Left ventricle myocardium inferior (tissue), 1 donor: ENCODE data around the gene SWT1. TPM values are rescaled to one million over a fixed set of nuclear protein-coding genes. Genes with fewer than 3 reads are reported as not detected.
"Not testable (repeated sequence)": the region's sequence is repeated elsewhere in the genome, so short reads cannot be mapped to it uniquely, and the experiment has no call there.

Experiments used
- DNase-seq: peaks from one replicate; pipeline ENCODE4 v3.0.0-alpha.2; 2020
- H3K27ac ChIP-seq: fragments of 200-600 bp; replicated peaks from 2 replicates; pipeline ENCODE4 v1.8.0; 2021
- H3K27me3 ChIP-seq: fragments of 200-600 bp; 2 replicates; pipeline ENCODE4 v1.8.0; 2021; ENCODE audit warnings: low read depth
- H3K36me3 ChIP-seq: fragments of 200-600 bp; 2 replicates; pipeline ENCODE4 v1.8.0; 2021
- H3K4me1 ChIP-seq: fragments of 200-600 bp; 2 replicates; pipeline ENCODE4 v1.8.0; 2021
- H3K4me3 ChIP-seq: fragments of 200-600 bp; 2 replicates; pipeline ENCODE4 v1.8.0; 2021; ENCODE audit warnings: mild to moderate bottlenecking, moderate library complexity
- H3K9me3 ChIP-seq: fragments of 200-600 bp; replicated peaks from 2 replicates; pipeline ENCODE4 v1.8.0; 2021
- intact Hi-C: fragments of 100-400 bp; cut with micrococcal nuclease; formaldehyde crosslinking; loops from one replicate; pipeline ENCODE4 v1.11.0; 2022
- total RNA-seq: library from RNA; stranded (reverse); fragmentation: NEBNext Ultra II Directional; extraction: Animal tissue kit (Norgen Biotek cat#: 25700); gene quantifications from one replicate; pipeline ENCODE4 v1.2.1, GENCODE V29; 2021
- TF ChIP-seq, protein P1 (sequence below): fragments of 200-600 bp; IDR thresholded peaks from 2 replicates; pipeline ENCODE4 v1.8.0; 2021; ENCODE audit warnings: antibody characterized with exemption, mild to moderate bottlenecking, borderline replicate concordance
- donor health status: DM: no; HTN: yes; CAD: no; lungs with severe emphysema.

Gene SWT1
- total RNA-seq, 1 donor from 2014 or later = 7.4 TPM

GRCh38 chr1:185319139-185319475 lies 162.1 kb downstream of the SWT1 start:
- Histone ChIP-seq H3K9me3 (peaks cover 8% of the 10 kb centered on the region), H3K27me3 (no peaks in the 10 kb centered on the region), H3K4me3 (no peak overlapping the region), H3K27ac (no peak overlapping the region), H3K36me3 (no peaks in the 10 kb centered on the region), H3K4me1 (peaks cover 41% of the 10 kb centered on the region)
- DNase-seq = no peak
- TF ChIP-seq, protein P1, sequence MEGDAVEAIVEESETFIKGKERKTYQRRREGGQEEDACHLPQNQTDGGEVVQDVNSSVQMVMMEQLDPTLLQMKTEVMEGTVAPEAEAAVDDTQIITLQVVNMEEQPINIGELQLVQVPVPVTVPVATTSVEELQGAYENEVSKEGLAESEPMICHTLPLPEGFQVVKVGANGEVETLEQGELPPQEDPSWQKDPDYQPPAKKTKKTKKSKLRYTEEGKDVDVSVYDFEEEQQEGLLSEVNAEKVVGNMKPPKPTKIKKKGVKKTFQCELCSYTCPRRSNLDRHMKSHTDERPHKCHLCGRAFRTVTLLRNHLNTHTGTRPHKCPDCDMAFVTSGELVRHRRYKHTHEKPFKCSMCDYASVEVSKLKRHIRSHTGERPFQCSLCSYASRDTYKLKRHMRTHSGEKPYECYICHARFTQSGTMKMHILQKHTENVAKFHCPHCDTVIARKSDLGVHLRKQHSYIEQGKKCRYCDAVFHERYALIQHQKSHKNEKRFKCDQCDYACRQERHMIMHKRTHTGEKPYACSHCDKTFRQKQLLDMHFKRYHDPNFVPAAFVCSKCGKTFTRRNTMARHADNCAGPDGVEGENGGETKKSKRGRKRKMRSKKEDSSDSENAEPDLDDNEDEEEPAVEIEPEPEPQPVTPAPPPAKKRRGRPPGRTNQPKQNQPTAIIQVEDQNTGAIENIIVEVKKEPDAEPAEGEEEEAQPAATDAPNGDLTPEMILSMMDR = no peak
- intact Hi-C loops = no loop called here

- H3K9me3 ChIP-seq, intact Hi-C loops, H3K27ac ChIP-seq, DNase-seq, H3K4me3 ChIP-seq, H3K36me3 ChIP-seq, H3K27me3 ChIP-seq: not testable (repeated sequence)
- H3K4me1 ChIP-seq = peaks cover 21% of the 10 kb centered on the region
Measured at GRCh38 chr1:185321104-185321503, 164.1 kb downstream of the SWT1 start.

GRCh38 chr1:185321653-185322221 lies 164.8 kb downstream of the SWT1 start:
- peaks cover 15% of the 10 kb centered on the region for H3K4me1 ChIP-seq
- H3K27ac ChIP-seq, H3K4me3 ChIP-seq, DNase-seq, H3K27me3 ChIP-seq, H3K36me3 ChIP-seq, H3K9me3 ChIP-seq, intact Hi-C loops: not testable (repeated sequence)

DNA sequence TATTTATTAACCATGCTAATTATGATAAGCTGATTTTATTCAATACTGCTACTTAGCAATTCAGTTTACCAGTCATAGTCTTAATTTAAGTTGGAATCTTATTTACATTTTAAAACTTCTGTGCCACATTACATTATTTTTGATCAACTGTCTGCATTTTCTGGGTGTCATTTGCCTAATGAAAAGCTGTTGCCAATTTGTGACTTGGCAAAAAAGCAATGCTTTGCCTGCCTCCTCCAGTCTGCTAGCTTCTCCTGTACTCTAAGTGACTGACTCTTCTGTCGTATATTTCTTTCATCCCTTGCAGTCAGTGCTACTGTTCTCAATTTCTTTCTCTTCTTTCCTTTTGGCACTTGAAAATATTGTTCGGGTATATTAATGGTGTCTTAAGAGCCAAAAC lies 165.7 kb downstream of the SWT1 start:
- intact Hi-C loops = no loop called here

DNA sequence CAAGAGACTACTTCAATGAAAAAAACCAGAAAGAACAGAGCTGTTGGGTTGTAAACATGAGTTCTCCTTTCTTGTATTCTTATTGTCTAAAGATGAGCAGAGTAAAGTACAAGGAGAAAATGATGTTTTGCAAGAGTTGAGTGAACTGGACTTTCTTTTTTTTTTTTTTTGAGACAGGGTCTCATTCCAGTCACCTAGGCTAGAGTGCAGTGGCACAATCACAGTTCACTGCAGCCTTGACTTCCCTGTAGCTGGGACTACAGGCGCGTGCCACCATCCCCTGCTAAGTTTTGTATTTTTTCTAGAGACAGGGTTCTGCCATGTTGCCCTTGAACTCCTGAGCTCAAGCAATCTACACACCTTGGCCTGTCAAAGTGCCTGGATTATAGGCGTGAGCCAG lies 167.2 kb downstream of the SWT1 start:
- no peak overlapping the region for H3K4me3 ChIP-seq
- TF ChIP-seq, protein P1 = no peak
- no peak for DNase-seq
- H3K27ac ChIP-seq = no peak overlapping the region
- no peaks in the 10 kb centered on the region for H3K4me1 ChIP-seq
- intact Hi-C loops = no loop called here
- no peaks in the 10 kb centered on the region for H3K36me3 ChIP-seq
- no peaks in the 10 kb centered on the region for H3K27me3 ChIP-seq
- H3K9me3 ChIP-seq = peaks cover 8% of the 10 kb centered on the region

More for the DNA sequence above, 165.7 kb downstream of the SWT1 start:
- H3K4me1 ChIP-seq = peaks cover 10% of the 10 kb centered on the region
- H3K36me3 ChIP-seq = no peaks in the 10 kb centered on the region
- H3K4me3 ChIP-seq = no peak overlapping the region
- no peak overlapping the region for H3K27ac ChIP-seq
- H3K9me3 ChIP-seq = peaks cover 8% of the 10 kb centered on the region
- no peak for DNase-seq
- no peaks in the 10 kb centered on the region for H3K27me3 ChIP-seq
- TF ChIP-seq, protein P1 = no peak

GRCh38 chr1:185325413-185325812 lies 168.4 kb downstream of the SWT1 start:
- Histone ChIP-seq H3K4me3 (no peak overlapping the region), H3K27ac (no peak overlapping the region), H3K36me3 (no peaks in the 10 kb centered on the region), H3K4me1 (no peaks in the 10 kb centered on the region), H3K9me3 (peaks cover 8% of the 10 kb centered on the region), H3K27me3 (no peaks in the 10 kb centered on the region)
- no peak for DNase-seq
- TF ChIP-seq, protein P1 = no peak
- intact Hi-C loops = no loop called here
